22Rv1 (cell line): ENCODE data around the gene FKBP2.

ENCODE experiments used
- H3K27ac ChIP-seq: fragments of 450-650 bp; 2 replicates; pipeline ENCODE4 v1.5.1; 2017
- CTCF ChIP-seq: fragments of 450-650 bp; IDR thresholded peaks from 2 replicates; pipeline ENCODE4 v1.5.1; 2017; ENCODE audit warnings: mild to moderate bottlenecking
- ZFX ChIP-seq: fragments of 450-650 bp; IDR thresholded peaks from 2 replicates; pipeline ENCODE4 v1.6.1; 2017; ENCODE audit warnings: antibody characterized with exemption, borderline replicate concordance

The FKBP2 gene

GRCh38 chr11:64220271-64220670 is 20.6 kb upstream of the FKBP2 start:
- TF ChIP-seq ZFX, result no peak
- no peak for TF ChIP-seq CTCF
- H3K27ac ChIP-seq, result peak overlapping the region; percentile 95

DNA sequence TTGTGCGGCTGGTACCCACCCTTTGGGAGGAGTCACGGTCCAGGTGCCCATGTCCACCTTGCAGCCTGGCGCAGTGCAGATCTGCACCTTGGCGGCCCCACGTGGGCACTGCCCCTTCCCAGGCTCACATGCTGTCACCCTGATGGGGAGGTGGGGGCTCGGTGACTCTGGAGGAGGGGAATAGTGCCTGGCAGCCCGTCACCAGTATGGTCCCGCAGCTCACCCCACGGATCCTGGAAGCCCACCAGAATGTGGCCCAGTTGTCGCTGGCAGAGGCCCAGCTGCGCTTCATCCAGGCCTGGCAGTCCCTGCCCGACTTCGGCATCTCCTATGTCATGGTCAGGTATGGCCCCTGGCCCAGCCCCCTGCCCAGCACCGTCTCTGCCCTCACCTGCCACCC is 20.1 kb upstream of the FKBP2 start:
- H3K27ac ChIP-seq, result peak overlapping the region; percentile 95
- TF ChIP-seq CTCF, result no peak
- TF ChIP-seq ZFX, result no peak

DNA sequence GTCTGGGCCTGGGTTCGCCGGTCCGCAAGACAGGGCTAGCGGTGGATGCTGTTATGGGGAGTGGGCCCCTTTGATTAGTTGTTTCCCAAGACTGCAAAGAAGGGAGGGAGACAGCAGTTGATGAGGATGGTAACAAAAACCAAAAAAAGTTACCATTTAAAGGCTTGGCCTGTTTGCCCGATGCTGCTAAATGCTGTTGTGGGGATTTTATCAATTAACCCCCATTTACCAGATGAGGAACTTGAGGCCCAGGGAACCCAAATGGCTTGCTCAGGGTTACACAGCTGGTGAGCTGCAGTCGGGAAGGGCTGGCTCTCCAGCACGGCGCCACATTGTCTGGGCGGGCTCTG is 18.3 kb upstream of the FKBP2 start:
- TF ChIP-seq ZFX (no peak), CTCF (no peak)
- peak overlapping the region; percentile 95 for H3K27ac ChIP-seq

DNA sequence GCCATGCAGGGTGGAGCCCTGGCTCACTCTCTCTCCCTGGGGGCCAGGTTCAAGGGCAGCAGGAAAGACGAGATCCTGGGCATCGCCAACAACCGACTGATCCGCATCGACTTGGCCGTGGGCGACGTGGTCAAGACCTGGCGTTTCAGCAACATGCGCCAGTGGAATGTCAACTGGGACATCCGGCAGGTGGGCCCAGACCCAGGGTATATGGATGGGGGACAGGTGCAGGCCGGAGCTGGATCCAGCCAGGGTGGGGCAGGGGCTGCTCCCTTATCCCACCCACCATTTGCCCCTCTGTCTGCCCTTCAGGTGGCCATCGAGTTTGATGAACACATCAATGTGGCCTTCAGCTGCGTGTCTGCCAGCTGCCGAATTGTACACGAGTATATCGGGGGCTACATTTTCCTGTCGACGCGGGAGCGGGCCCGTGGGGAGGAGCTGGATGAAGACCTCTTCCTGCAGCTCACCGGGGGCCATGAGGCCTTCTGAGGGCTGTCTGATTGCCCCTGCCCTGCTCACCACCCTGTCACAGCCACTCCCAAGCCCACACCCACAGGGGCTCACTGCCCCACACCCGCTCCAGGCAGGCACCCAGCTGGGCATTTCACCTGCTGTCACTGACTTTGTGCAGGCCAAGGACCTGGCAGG is 17.8 kb upstream of the FKBP2 start:
- H3K27ac ChIP-seq, result peak overlapping the region; percentile 95
- no peak for TF ChIP-seq CTCF
- no peak for TF ChIP-seq ZFX

DNA sequence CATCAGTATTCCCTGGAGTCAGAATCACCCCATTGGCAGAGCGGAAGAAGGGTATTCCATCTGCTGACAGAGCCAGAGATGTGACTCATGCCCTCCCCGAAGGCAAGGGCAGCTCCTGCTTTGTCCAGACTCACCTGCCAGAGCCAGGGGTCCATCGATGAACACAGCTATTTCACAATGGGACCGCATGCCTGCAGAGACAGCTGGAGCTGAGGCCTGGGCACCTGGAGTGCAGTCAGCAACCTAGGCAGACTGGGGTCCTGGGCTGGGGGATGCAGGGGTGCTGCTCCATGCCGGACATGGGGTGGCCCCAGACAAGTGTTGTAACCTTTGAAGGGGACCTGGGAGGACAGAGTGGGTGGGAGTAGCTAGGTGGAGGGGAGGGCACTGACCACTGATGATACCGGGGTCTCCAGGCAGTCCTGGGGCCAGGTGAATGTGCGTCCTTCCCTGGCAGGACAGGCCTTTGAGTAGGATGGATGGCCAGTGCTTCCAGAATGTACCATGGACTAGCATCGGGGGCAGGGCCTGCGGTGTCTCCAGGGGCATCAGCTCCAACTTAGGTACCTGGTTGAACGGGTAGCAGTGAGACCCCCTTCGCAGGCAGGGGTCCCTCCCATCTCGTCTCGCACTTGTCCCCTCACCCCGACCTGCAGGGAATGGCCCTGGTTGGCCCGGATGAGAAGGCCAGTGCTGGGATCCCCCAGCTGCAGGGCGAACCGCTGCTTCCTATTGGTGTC is 16.6 kb upstream of the FKBP2 start:
- H3K27ac ChIP-seq, result peak overlapping the region; percentile 95
- TF ChIP-seq CTCF (no peak), ZFX (no peak)

DNA sequence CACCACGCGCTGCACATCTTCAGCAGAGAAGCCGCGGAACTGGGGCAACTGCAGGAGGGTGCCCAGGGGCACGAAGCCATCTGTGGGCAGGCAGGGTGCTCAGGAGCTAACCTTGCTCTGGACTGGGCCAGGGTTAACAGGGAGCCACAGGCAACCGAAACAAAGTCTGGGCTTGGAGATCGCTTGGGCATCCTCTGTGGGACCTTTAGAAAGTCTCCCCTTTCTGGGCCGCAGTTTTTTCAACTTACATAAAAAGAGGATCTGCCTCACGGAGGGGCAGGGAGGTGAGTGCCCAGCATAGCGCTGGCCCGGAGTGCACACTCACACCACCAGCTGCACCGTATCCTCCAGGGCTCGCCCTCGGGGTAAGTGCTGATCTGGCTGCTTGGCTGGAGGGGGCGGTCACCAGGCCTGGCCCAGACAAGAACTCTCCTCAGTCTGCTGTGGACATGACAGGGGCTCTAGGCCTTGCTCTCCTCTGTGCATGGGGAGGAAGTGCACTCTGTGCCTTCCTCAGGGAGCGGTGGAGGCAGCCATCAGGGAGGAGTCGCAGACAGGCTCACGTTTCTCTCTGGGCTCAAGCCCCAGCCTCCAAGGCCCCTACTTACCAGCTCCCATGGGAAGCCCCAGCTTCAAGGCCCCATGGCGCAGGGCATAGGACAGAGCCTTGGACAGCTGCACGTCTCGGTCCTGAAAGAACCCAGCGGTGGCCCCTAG is 15.8 kb upstream of the FKBP2 start:
- no peak for TF ChIP-seq CTCF
- TF ChIP-seq ZFX, result no peak
- H3K27ac ChIP-seq, result peak overlapping the region; percentile 95
